Gastroesophageal sphincter (tissue), 3 donors: ENCODE measurements around the gene STX2.

ENCODE experiments used
- EP300 ChIP-seq: sonication (generic); formaldehyde crosslinking; IDR thresholded peaks from one replicate; pipeline ENCODE4 v1.6.1; 2017; ENCODE audit warnings: antibody characterized with exemption, mild to moderate bottlenecking
- POLR2A ChIP-seq, 2 donors: fragments of 450-650 bp; IDR thresholded peaks; one replicate each; pipeline ENCODE4 v1.6.1; 2017; ENCODE audit warnings: antibody characterized with exemption in 2 of 2, mild to moderate bottlenecking in 2 of 2, moderate library complexity in 1 of 2
- TF ChIP-seq, protein P1 (sequence below), 4 experiments: fragments of 200-600 bp in 2 of 4; fragments of 450-650 bp in 2 of 4; sonication (generic) in 1 of 4; IDR thresholded peaks; one replicate each; pipeline ENCODE4 v1.5.1; 2017 to 2019; ENCODE audit warnings: antibody characterized with exemption in 4 of 4, mild to moderate bottlenecking in 2 of 4, moderate library complexity in 2 of 4

DNA sequence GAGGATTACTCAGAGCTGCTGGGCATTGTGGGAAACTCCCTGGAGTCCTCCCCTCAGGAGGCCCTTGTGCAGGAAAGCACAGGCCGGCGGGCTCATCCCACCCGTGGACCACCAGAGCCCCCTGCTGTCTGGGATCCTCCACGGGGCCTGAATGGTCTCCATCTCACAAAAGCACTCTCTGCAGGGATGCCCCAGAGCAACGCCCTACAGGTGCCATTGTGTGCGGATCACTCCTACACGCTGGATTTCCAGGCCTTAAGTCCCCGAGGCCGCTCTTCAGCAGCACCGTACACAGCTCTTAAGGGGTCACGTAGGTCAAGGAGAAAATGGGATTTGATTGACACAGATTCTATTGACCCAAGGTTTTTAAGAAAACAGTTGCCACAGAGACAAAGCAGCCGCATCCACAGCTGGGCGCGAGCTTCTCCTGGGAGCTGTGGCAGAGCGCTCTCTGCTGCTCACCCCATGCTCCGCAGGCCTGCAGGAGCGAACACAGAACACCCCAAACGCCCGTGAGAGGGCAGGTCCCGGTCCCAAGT lies 86.3 kb downstream of the STX2 start:
- TF ChIP-seq, protein P1, sequence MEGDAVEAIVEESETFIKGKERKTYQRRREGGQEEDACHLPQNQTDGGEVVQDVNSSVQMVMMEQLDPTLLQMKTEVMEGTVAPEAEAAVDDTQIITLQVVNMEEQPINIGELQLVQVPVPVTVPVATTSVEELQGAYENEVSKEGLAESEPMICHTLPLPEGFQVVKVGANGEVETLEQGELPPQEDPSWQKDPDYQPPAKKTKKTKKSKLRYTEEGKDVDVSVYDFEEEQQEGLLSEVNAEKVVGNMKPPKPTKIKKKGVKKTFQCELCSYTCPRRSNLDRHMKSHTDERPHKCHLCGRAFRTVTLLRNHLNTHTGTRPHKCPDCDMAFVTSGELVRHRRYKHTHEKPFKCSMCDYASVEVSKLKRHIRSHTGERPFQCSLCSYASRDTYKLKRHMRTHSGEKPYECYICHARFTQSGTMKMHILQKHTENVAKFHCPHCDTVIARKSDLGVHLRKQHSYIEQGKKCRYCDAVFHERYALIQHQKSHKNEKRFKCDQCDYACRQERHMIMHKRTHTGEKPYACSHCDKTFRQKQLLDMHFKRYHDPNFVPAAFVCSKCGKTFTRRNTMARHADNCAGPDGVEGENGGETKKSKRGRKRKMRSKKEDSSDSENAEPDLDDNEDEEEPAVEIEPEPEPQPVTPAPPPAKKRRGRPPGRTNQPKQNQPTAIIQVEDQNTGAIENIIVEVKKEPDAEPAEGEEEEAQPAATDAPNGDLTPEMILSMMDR (IDR thresholded peaks at IDR 0.05): no peak
- TF ChIP-seq EP300: no peak
- TF ChIP-seq POLR2A (IDR thresholded peaks at IDR 0.05): no peak
